Prostate gland (tissue), 2 donors: ENCODE data around the gene GPR32. TPM values are rescaled to one million over a fixed set of nuclear protein-coding genes. Genes with fewer than 3 reads are reported as not detected.
A peak's percentile ranks its signal among the peaks of the same experiment; 100 is the strongest.

Experiments
- DNase-seq: peaks from one replicate; pipeline ENCODE4 v3.0.0-alpha.2; 2019; ENCODE audit warnings: low spot score
- H3K27ac ChIP-seq, 2 donors: fragments of 200-600 bp; sonication (generic); 2 replicates each; pipeline ENCODE4 v1.5.1; 2017 to 2019
- H3K27me3 ChIP-seq: fragments of 200-600 bp; sonication (generic); replicated peaks from 2 replicates; pipeline ENCODE4 v1.5.1; 2019; ENCODE audit not compliant: insufficient read depth
- H3K36me3 ChIP-seq, 2 donors: fragments of 200-600 bp; sonication (generic); 1 replicate in 1 of 2; 2 replicates in 1 of 2; pipeline versions ENCODE4 v1.5.1 to v1.8.1; 2017 to 2019
- H3K4me1 ChIP-seq: fragments of 200-600 bp; sonication (generic); replicated peaks from 2 replicates; pipeline ENCODE4 v1.5.1; 2019
- H3K4me3 ChIP-seq, 2 donors: fragments of 200-600 bp; sonication (generic); 2 replicates each; pipeline ENCODE4 v1.5.1; 2017 to 2019
- H3K9me3 ChIP-seq: fragments of 200-600 bp; sonication (generic); 2 replicates; pipeline ENCODE4 v1.5.1; 2017
- POLR2A ChIP-seq: fragments of 450-650 bp; IDR thresholded peaks from one replicate; pipeline ENCODE4 v1.6.1; 2016; ENCODE audit warnings: antibody characterized with exemption, mild to moderate bottlenecking
- POLR2AphosphoS5 ChIP-seq: sonication (generic); formaldehyde crosslinking; IDR thresholded peaks from one replicate; pipeline ENCODE4 v1.6.1; 2017; ENCODE audit warnings: antibody characterized with exemption
- WGBS: methylation state at CpG from one replicate; pipeline ENCODE4 v1.1.5; 2018; 5-methylcytosine and 5-hydroxymethylcytosine counted together
- intact Hi-C: fragments of 100-400 bp; cut with DNase I; formaldehyde crosslinking; loops from one replicate; pipeline ENCODE4 v1.14.2; 2022
- small RNA-seq, 2 donors: library from RNA; depleted of rRNA; stranded (forward); fragments of <200 nt; gene quantifications; one replicate each; pipeline ENCODE3, GENCODE V24; 2016
- total RNA-seq, 2 donors: library from RNA; depleted of rRNA; stranded (reverse); fragments of >200 nt; gene quantifications; one replicate each; pipeline ENCODE4 v1.1.0, GENCODE V29; 2016
- TF ChIP-seq, protein P1 (sequence below), 4 experiments: fragments of 200-600 bp in 2 of 4; fragments of 450-650 bp in 2 of 4; sonication (generic) in 2 of 4; IDR thresholded peaks; 1 replicate in 3 of 4; 2 replicates in 1 of 4; pipeline ENCODE4 v1.5.1; 2016 to 2019; ENCODE audit warnings: antibody characterized with exemption in 4 of 4, mild to moderate bottlenecking in 2 of 4, moderate library complexity in 2 of 4

Gene GPR32
- total RNA-seq, 2 donors from 2014 or later = not detected

- H3K4me3 ChIP-seq = peak overlapping the region in 1 of 2 donors; percentile 12
- TF ChIP-seq, protein P1, sequence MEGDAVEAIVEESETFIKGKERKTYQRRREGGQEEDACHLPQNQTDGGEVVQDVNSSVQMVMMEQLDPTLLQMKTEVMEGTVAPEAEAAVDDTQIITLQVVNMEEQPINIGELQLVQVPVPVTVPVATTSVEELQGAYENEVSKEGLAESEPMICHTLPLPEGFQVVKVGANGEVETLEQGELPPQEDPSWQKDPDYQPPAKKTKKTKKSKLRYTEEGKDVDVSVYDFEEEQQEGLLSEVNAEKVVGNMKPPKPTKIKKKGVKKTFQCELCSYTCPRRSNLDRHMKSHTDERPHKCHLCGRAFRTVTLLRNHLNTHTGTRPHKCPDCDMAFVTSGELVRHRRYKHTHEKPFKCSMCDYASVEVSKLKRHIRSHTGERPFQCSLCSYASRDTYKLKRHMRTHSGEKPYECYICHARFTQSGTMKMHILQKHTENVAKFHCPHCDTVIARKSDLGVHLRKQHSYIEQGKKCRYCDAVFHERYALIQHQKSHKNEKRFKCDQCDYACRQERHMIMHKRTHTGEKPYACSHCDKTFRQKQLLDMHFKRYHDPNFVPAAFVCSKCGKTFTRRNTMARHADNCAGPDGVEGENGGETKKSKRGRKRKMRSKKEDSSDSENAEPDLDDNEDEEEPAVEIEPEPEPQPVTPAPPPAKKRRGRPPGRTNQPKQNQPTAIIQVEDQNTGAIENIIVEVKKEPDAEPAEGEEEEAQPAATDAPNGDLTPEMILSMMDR (IDR thresholded peaks at IDR 0.05) = no peak
- TF ChIP-seq POLR2A (no peak), POLR2AphosphoS5 (no peak)
- WGBS = 5% methylated on average over 21 of the region's 21 CpGs
- H3K4me1 ChIP-seq = no peaks in the 10 kb centered on the region
- peak overlapping the region; percentile 11 to 25 for H3K27ac ChIP-seq
- intact Hi-C loops = no loop called here
- no peaks in the 10 kb centered on the region for H3K9me3 ChIP-seq
- H3K36me3 ChIP-seq = no peaks in the 10 kb centered on the region
- H3K27me3 ChIP-seq = no peaks in the 10 kb centered on the region
- DNase-seq = no peak
These were observed 50.4 kb downstream of the GPR32 start for GRCh38 chr19:50820549-50821247.

DNA sequence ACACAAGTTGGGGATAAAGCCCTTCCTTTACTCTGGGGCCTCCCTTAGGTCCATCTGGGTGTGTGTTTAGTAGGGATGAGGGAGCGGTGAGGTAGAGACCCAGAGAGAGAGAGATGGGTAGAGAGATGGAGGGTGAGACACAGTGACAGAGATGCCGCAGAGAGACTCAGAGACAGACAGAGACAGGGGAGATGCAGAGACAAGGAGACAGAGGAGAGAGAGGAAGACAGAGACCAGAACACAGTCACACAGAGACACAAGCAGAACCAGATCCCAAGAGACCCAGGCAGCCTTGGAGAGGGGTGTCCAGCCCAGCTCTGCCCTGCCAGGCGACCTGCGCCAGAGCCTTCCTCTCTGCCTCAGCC lies 51.0 kb downstream of the GPR32 start:
- Histone ChIP-seq H3K9me3 (no peaks in the 10 kb centered on the region), H3K36me3 (no peaks in the 10 kb centered on the region), H3K27ac (peak overlapping the region in 1 of 2 donors; percentile 25), H3K4me3 (no peak overlapping the region), H3K27me3 (no peaks in the 10 kb centered on the region), H3K4me1 (no peaks in the 10 kb centered on the region)
- intact Hi-C loops = no loop called here
- 54% methylated on average over 4 of the region's 4 CpGs for WGBS
- TF ChIP-seq POLR2A (no peak), POLR2AphosphoS5 (no peak)
- TF ChIP-seq, protein P1 (IDR thresholded peaks at IDR 0.05) = no peak
- DNase-seq = no peak

Small RNA genes within 50 kb of the gene (small RNA-seq; reads per million reads assigned to genes)
- 495 to 497 reads per million in 2 donors for gene SNORD88A
- 0 reads per million in 2 donors for gene SNORD88B
- gene SNORD88C = 0 reads per million in 2 donors

Other genes starting within 250 kb of the GPR32 start
- 1 to 10 TPM; 5.6 to 7.9 TPM for gene LRRC4B, start 202.0 kb upstream of the GPR32 start, total RNA-seq
- gene SYT3, start 130.6 kb upstream of the GPR32 start, total RNA-seq = 1 to 10 TPM; 3.0 to 4.4 TPM
- gene C19orf81, start 121.0 kb upstream of the GPR32 start, total RNA-seq = 10 to 100 TPM in 1 of 2 donors, 1 to 10 TPM in 1; 4.3 to 33.2 TPM
- 1 to 10 TPM in 1 of 2 donors, under 1 TPM in 1; 0.91 to 2.3 TPM for gene SHANK1, start 50.7 kb upstream of the GPR32 start, total RNA-seq
- 10 to 100 TPM; 13.8 to 26.2 TPM for gene CLEC11A, start 47.1 kb upstream of the GPR32 start, total RNA-seq
- not detected for gene ACP4, start 20.0 kb downstream of the GPR32 start, total RNA-seq
- 10 to 100 TPM in 1 of 2 donors, 1 to 10 TPM in 1; 8.3 to 45.2 TPM for gene KLK1, start 53.3 kb downstream of the GPR32 start, total RNA-seq
- 1 to 10 TPM; 4.0 to 8.5 TPM for gene KLK15, start 63.1 kb downstream of the GPR32 start, total RNA-seq
- over 10,000 TPM in 1 of 2 donors, 1,000 to 10,000 TPM in 1; 7,620 to 35,247 TPM for gene KLK3, start 84.5 kb downstream of the GPR32 start, total RNA-seq
- over 10,000 TPM in 1 of 2 donors, 1,000 to 10,000 TPM in 1; 3,344 to 10,024 TPM for gene KLK2, start 103.0 kb downstream of the GPR32 start, total RNA-seq
- gene KLK4, start 140.9 kb downstream of the GPR32 start, total RNA-seq = 100 to 1,000 TPM; 188 to 330 TPM
- 1 to 10 TPM; 1.9 to 2.7 TPM for gene KLK5, start 182.6 kb downstream of the GPR32 start, total RNA-seq
- gene KLK6, start 199.1 kb downstream of the GPR32 start, total RNA-seq = 1 to 10 TPM in 1 of 2 donors, not detected in 1; 1.8 TPM
- gene KLK7, start 213.5 kb downstream of the GPR32 start, total RNA-seq = 1 to 10 TPM in 1 of 2 donors, under 1 TPM in 1; 0.68 to 1.2 TPM
- not detected for gene KLK8, start 231.1 kb downstream of the GPR32 start, total RNA-seq
- 10 to 100 TPM in 1 of 2 donors, 1 to 10 TPM in 1; 7.4 to 49.6 TPM for gene KLK10, start 249.2 kb downstream of the GPR32 start, total RNA-seq